HL-60 (cell line): ENCODE measurements around the gene SH2D3C.

ENCODE experiments used
- DNase-seq, 2 experiments: peaks; one replicate each; pipeline ENCODE4 v3.0.0-alpha.2; 2010 to 2020; ENCODE audit warnings: low read depth in 1 of 2, low spot score in 1 of 2
- H3K27ac ChIP-seq: fragments of 250-450 bp; sonication (Bioruptor Pico); replicated peaks from 2 replicates; pipeline ENCODE4 v1.5.1; 2020; ENCODE audit warnings: mild to moderate bottlenecking, moderate library complexity
- H3K27me3 ChIP-seq: fragments of 250-450 bp; sonication (Bioruptor Pico); 2 replicates; pipeline ENCODE4 v1.5.1; 2021; ENCODE audit warnings: mild to moderate bottlenecking, moderate library complexity; ENCODE audit not compliant: insufficient read depth, poor library complexity, severe bottlenecking
- H3K4me3 ChIP-seq: replicated peaks from 2 replicates; pipeline ENCODE4 v1.5.1; 2011; ENCODE audit warnings: mild to moderate bottlenecking, control low read depth, low read length; ENCODE audit not compliant: insufficient read depth
- GABPA ChIP-seq: IDR thresholded peaks from 2 replicates; pipeline ENCODE4 v1.6.1; 2012; ENCODE audit warnings: low read depth
- POLR2AphosphoS5 ChIP-seq: IDR thresholded peaks from 2 replicates; pipeline ENCODE4 v1.6.1; 2012; ENCODE audit warnings: low read depth
- SPI1 ChIP-seq: IDR thresholded peaks from 2 replicates; pipeline ENCODE4 v1.6.1; 2012; ENCODE audit warnings: low read depth, mild to moderate bottlenecking, borderline replicate concordance
- long read RNA-seq: library from polyadenylated mRNA; unstranded; transcript quantifications from one replicate; pipeline ENCODE4 v2.0.0, GENCODE V29; 2020
- TF ChIP-seq, protein P1 (sequence below): IDR thresholded peaks from one replicate; pipeline ENCODE4 v1.5.1; 2011; ENCODE audit warnings: low read length, control low read depth, inconsistent platforms; ENCODE audit not compliant: insufficient read depth
- TF ChIP-seq, protein P2 (sequence below): IDR thresholded peaks from 2 replicates; pipeline ENCODE4 v1.6.1; 2012; ENCODE audit warnings: low read depth; ENCODE audit not compliant: insufficient replicate concordance

The SH2D3C gene
- long read RNA-seq, transcript SH2D3C-203 (11 exons, 2,750 nt): minor isoform, 14 of 124 reads
- long read RNA-seq, transcript SH2D3C-201 (12 exons, 3,124 nt): major isoform, 54 of 124 reads
- long read RNA-seq, partial matches to known transcripts: 41 of 124 reads
- long read RNA-seq, other reads (novel, unspliced or antisense): 15 of 124 reads

- Histone ChIP-seq H3K4me3 (peak within 1 kb of the TSS; percentile 80), H3K27me3 (no peaks in the 10 kb centered on the region), H3K27ac (peak within 1 kb of the TSS; percentile 96)
- peak in 1 of 2 experiments; percentile 73 for DNase-seq
- TF ChIP-seq POLR2AphosphoS5 (no peak), SPI1 (peak; percentile 62)
- TF ChIP-seq, protein P1, sequence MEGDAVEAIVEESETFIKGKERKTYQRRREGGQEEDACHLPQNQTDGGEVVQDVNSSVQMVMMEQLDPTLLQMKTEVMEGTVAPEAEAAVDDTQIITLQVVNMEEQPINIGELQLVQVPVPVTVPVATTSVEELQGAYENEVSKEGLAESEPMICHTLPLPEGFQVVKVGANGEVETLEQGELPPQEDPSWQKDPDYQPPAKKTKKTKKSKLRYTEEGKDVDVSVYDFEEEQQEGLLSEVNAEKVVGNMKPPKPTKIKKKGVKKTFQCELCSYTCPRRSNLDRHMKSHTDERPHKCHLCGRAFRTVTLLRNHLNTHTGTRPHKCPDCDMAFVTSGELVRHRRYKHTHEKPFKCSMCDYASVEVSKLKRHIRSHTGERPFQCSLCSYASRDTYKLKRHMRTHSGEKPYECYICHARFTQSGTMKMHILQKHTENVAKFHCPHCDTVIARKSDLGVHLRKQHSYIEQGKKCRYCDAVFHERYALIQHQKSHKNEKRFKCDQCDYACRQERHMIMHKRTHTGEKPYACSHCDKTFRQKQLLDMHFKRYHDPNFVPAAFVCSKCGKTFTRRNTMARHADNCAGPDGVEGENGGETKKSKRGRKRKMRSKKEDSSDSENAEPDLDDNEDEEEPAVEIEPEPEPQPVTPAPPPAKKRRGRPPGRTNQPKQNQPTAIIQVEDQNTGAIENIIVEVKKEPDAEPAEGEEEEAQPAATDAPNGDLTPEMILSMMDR: no peak
Observed at GRCh38 chr9:127778280-127779135, at the start of gene SH2D3C. SH2D3C (minus strand) TSS chr9:127778666; CDS start chr9:127778627, 39 bp downstream.

DNA sequence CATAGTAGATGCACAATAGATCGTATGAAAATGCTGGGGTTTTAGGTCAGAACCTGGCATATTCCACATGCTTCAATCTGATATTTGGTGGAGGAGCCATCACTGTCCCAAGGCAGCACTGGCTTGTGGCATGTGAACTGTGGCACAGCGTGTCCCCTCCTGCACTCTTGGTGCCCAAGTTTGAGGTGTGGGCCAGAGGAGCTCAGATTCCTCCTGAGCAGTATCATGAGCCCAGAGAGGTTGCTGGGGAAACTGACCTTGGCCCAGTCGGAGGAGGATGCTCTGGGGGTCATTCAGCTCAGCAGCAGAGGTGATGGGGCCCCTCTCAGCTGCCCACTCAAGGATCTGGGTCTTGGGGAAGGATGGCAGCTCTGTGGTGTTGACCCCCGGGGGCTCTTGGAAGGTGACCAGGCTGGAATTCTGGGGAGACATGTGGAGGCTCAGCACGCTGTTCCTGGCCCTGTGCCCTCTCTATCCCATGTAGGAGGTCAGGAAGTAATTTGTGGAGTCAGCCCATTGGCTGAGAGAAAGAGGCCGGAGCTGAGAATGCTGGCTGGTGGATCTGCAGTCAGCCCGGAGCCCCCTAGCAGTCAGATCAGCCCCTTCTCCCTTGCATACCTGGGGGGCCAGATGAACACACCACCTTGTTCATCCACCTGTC, 47.9 kb upstream of the SH2D3C start:
- Histone ChIP-seq H3K4me3 (no peak overlapping the region), H3K27me3 (no peaks in the 10 kb centered on the region), H3K27ac (no peak overlapping the region)
- TF ChIP-seq POLR2AphosphoS5 (no peak), GABPA (no peak), SPI1 (no peak)
- TF ChIP-seq, protein P1: no peak
- TF ChIP-seq, protein P2, sequence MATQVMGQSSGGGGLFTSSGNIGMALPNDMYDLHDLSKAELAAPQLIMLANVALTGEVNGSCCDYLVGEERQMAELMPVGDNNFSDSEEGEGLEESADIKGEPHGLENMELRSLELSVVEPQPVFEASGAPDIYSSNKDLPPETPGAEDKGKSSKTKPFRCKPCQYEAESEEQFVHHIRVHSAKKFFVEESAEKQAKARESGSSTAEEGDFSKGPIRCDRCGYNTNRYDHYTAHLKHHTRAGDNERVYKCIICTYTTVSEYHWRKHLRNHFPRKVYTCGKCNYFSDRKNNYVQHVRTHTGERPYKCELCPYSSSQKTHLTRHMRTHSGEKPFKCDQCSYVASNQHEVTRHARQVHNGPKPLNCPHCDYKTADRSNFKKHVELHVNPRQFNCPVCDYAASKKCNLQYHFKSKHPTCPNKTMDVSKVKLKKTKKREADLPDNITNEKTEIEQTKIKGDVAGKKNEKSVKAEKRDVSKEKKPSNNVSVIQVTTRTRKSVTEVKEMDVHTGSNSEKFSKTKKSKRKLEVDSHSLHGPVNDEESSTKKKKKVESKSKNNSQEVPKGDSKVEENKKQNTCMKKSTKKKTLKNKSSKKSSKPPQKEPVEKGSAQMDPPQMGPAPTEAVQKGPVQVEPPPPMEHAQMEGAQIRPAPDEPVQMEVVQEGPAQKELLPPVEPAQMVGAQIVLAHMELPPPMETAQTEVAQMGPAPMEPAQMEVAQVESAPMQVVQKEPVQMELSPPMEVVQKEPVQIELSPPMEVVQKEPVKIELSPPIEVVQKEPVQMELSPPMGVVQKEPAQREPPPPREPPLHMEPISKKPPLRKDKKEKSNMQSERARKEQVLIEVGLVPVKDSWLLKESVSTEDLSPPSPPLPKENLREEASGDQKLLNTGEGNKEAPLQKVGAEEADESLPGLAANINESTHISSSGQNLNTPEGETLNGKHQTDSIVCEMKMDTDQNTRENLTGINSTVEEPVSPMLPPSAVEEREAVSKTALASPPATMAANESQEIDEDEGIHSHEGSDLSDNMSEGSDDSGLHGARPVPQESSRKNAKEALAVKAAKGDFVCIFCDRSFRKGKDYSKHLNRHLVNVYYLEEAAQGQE: no peak
- DNase-seq: no peak

- DNase-seq: no peak
- TF ChIP-seq GABPA: no peak
- no peak overlapping the region for H3K27ac ChIP-seq
- H3K4me3 ChIP-seq: no peak overlapping the region
- H3K27me3 ChIP-seq: no peaks in the 10 kb centered on the region
Observed at GRCh38 chr9:127825319-127826051, 47.0 kb upstream of the SH2D3C start.

GRCh38 chr9:127822108-127822507, 43.6 kb upstream of the SH2D3C start:
- TF ChIP-seq POLR2AphosphoS5 (no peak), SPI1 (no peak), GABPA (no peak)
- TF ChIP-seq, protein P2: no peak
- TF ChIP-seq, protein P1: no peak
- H3K4me3 ChIP-seq: no peak overlapping the region
- H3K27ac ChIP-seq: no peak overlapping the region
- DNase-seq: no peak
- no peaks in the 10 kb centered on the region for H3K27me3 ChIP-seq
